Measurements from ENCODE around the gene NTM. TPM values are rescaled to one million over a fixed set of nuclear protein-coding genes. Genes with fewer than 3 reads are reported as not detected.
A peak's percentile ranks its signal among the peaks of the same experiment; 100 is the strongest.

NTM gene
- total RNA-seq, 4 donors from 2014 or later = 1.4 to 5.7 TPM; not detected in 2

GRCh38 chr11:131866535-131867400 lies 496.4 kb downstream of the NTM start:
- Histone ChIP-seq H3K27me3 (no peaks in the 10 kb centered on the region), H3K27ac (no peak overlapping the region), H3K9me3 (no peaks in the 10 kb centered on the region), H3K36me3 (no peaks in the 10 kb centered on the region), H3K4me1 (no peaks in the 10 kb centered on the region), H3K4me3 (no peak overlapping the region)
- no peak for DNase-seq
- intact Hi-C loops (cut with DNase I; ENCODE audit: low total_unique reads) = no loop called here
- no peak for TF ChIP-seq CTCF (IDR thresholded peaks at IDR 0.05)
- TF ChIP-seq POLR2A (IDR thresholded peaks at IDR 0.05) = no peak

DNA sequence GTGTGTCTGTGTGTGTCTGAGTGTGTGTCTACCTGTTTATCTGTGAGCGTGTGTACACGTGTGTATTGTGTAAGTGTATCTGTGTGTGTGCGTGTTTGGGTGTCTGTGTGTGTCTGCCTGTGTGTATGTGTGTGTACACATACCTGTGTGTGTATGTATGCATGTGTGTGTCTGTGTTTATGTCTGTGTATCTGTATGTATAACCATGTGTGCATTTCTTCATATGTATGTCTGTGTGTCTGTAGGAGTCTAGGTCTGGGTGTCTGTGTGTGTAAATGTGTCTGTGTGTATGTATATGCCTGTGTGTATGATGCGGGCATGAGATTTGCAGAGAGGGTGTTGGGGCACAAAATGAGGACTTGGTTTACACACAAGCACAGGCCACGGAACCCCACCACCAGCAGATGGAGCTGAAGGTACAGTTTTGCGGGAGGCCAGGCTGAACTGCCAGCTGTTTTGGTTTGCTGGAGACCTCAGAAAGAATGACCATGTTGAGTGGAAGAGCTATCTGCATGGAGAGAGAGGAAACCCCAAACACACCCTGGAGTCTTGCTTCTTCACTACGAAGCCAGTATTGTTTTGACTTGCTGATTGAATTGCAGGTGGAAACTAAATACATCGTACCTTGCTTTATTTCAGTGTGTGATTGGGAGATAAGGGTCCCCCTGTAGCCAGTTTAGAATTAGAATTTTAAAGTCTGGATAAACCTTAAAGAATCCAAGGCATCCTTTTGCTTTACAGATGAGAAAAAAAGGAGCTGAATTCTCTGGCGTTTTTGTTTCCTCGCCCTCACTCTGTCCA lies 497.2 kb downstream of the NTM start:
- DNase-seq = peak; percentile 19 to 55
- H3K4me3 ChIP-seq = no peak overlapping the region
- no peaks in the 10 kb centered on the region for H3K27me3 ChIP-seq
- H3K4me1 ChIP-seq = no peaks in the 10 kb centered on the region
- H3K36me3 ChIP-seq = no peaks in the 10 kb centered on the region
- H3K9me3 ChIP-seq = no peaks in the 10 kb centered on the region
- TF ChIP-seq POLR2A (IDR thresholded peaks at IDR 0.05) (no peak), CTCF (IDR thresholded peaks at IDR 0.05) (peak in 3 of 4 experiments; percentile 41 to 56 (median 42))
- intact Hi-C loops (cut with DNase I; ENCODE audit: low total_unique reads) = no loop called here
- H3K27ac ChIP-seq = no peak overlapping the region

DNA sequence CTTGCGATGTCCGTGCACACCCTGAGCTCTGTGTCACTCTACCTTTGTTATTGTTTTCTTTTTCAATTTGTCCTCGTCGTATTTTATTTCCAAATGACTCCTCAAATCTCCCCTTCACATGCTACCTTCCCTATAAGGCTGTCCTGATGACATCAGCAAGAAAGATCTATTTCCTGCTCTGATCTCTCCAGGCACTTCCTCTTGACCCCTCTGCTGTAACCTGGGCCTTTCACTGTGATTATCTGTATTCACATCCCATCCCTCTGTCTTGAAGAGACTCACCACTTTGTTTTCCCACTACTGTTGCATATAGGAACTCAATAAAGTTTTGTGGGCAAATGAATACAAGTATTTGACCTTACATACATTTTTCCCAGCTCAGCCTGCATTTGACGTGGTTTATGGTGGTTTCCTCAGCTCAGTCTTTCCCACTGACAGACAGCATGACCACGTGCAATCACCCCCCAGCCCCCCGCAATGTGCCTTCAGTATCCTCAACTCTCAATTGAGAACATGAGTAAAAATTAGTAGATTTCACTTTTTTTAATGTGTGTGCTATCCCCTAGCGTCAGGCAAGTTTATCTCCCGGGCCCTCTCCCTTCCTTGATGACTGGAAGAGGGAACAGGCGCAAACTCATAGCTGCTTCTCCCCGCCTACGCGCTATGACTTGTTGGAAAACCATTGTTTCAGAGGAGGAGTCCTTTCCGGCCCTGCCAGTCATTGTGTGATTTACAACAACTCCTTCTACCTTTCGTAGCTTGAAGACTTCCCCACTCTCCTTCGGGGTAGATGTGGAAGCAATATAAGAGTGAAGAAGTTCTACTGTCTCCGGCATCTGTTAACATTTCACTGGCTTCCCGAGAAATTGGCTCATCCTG lies 498.5 kb downstream of the NTM start:
- intact Hi-C loops (cut with DNase I; ENCODE audit: low total_unique reads) = no loop called here
- TF ChIP-seq POLR2A (IDR thresholded peaks at IDR 0.05) (no peak), CTCF (IDR thresholded peaks at IDR 0.05) (no peak)
- no peaks in the 10 kb centered on the region for H3K4me1 ChIP-seq
- H3K36me3 ChIP-seq = no peaks in the 10 kb centered on the region
- no peaks in the 10 kb centered on the region for H3K9me3 ChIP-seq
- no peaks in the 10 kb centered on the region for H3K27me3 ChIP-seq
- H3K4me3 ChIP-seq = no peak overlapping the region
- no peak for DNase-seq
- H3K27ac ChIP-seq = no peak overlapping the region

DNA sequence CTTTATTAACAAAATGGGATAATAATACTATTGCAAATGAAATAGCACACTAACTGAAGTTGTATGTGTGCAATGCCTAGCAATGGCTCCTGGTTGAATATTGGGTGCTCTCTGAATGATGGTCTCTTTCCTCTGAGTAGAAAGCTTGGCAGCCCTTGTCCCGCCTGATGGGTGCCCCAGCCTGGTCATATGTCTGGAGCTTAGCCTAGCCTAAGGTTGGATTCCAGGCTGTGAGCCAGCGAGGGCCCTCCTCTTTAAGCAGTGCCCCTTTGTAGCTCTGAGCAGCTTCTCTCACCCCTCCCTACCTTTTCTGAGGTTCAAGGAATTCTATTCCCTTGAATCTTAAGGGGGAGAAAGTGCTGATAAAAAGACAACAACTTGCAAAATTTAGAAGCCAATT lies 499.9 kb downstream of the NTM start:
- intact Hi-C loops (cut with DNase I; ENCODE audit: low total_unique reads) = no loop called here
- DNase-seq = no peak
- no peaks in the 10 kb centered on the region for H3K9me3 ChIP-seq
- no peak for TF ChIP-seq CTCF (IDR thresholded peaks at IDR 0.05)
- TF ChIP-seq POLR2A (IDR thresholded peaks at IDR 0.05) = no peak
- no peaks in the 10 kb centered on the region for H3K4me1 ChIP-seq
- H3K4me3 ChIP-seq = no peak overlapping the region
- H3K36me3 ChIP-seq = no peaks in the 10 kb centered on the region
- H3K27me3 ChIP-seq = no peaks in the 10 kb centered on the region
- H3K27ac ChIP-seq = no peak overlapping the region

All from uterus (tissue), 4 donors.